Measurements from ENCODE around the gene C20orf204. TPM values are rescaled to one million over a fixed set of nuclear protein-coding genes. Genes with fewer than 3 reads are reported as not detected.

Gene C20orf204
- total RNA-seq, 3 donors from 2014 or later (not counting 1 experiment from before 2014, with no cell fraction given), result 4.3 to 5.5 (median 5.3) TPM

GRCh38 chr20:64047046-64047389, 11.0 kb downstream of the C20orf204 start:
- no peaks in the 10 kb centered on the region for H3K36me3 ChIP-seq (ENCODE audit: control insufficient read depth, insufficient read depth, low read length)
- no peak for TF ChIP-seq CTCF (IDR thresholded peaks at IDR 0.05)
- no peak overlapping the region for H3K27ac ChIP-seq (ENCODE audit: low read length)
- no peak for DNase-seq
- no peaks in the 10 kb centered on the region for H3K9me3 Mint-ChIP-seq
- H3K4me1 ChIP-seq (ENCODE audit: control insufficient read depth, insufficient read depth, low read length), result peaks cover 12% of the 10 kb centered on the region
- peaks cover 22% of the 10 kb centered on the region for H3K27me3 ChIP-seq (ENCODE audit: control insufficient read depth, insufficient read depth, low read length)
- H3K4me3 ChIP-seq (ENCODE audit: low read length), result no peak overlapping the region
- ATAC-seq, result no peak
- H3K27me3 Mint-ChIP-seq (ENCODE audit: low read depth in 2 of 2), result peaks cover 22 to 26% of the 10 kb centered on the region in 2 donors
- H3K9me3 ChIP-seq (ENCODE audit: control insufficient read depth, insufficient read depth, low read length), result no peaks in the 10 kb centered on the region
- no peak overlapping the region for H3K27ac Mint-ChIP-seq
- 91% methylated on average over 8 of the region's 8 CpGs for WGBS (ENCODE audit: insufficient coverage)
- intact Hi-C loops (cut with micrococcal nuclease), result no loop called here
- H3K36me3 Mint-ChIP-seq, result no peaks in the 10 kb centered on the region
- no peak overlapping the region for H3K4me3 Mint-ChIP-seq
- H3K4me1 Mint-ChIP-seq, result peaks cover 0 to 3% of the 10 kb centered on the region in 2 donors

GRCh38 chr20:64047968-64048401, 12.0 kb downstream of the C20orf204 start:
- no peaks in the 10 kb centered on the region for H3K9me3 ChIP-seq (ENCODE audit: control insufficient read depth, insufficient read depth, low read length)
- no peak overlapping the region for H3K4me3 ChIP-seq (ENCODE audit: low read length)
- no peak for TF ChIP-seq CTCF (IDR thresholded peaks at IDR 0.05)
- peaks cover 22 to 26% of the 10 kb centered on the region in 2 donors for H3K27me3 Mint-ChIP-seq (ENCODE audit: low read depth in 2 of 2)
- no peak overlapping the region for H3K27ac ChIP-seq (ENCODE audit: low read length)
- DNase-seq (peak in 1 of 2 donors; percentile 27), ATAC-seq (no peak)
- H3K36me3 Mint-ChIP-seq, result no peaks in the 10 kb centered on the region
- H3K4me1 ChIP-seq (ENCODE audit: control insufficient read depth, insufficient read depth, low read length), result peaks cover 7% of the 10 kb centered on the region
- intact Hi-C loops (cut with micrococcal nuclease), result no loop called here
- no peaks in the 10 kb centered on the region for H3K4me1 Mint-ChIP-seq
- H3K4me3 Mint-ChIP-seq, result no peak overlapping the region
- peaks cover 27% of the 10 kb centered on the region for H3K27me3 ChIP-seq (ENCODE audit: control insufficient read depth, insufficient read depth, low read length)
- H3K36me3 ChIP-seq (ENCODE audit: control insufficient read depth, insufficient read depth, low read length), result no peaks in the 10 kb centered on the region
- WGBS (ENCODE audit: insufficient coverage), result 57% methylated on average over 49 of the region's 49 CpGs
- H3K9me3 Mint-ChIP-seq, result no peaks in the 10 kb centered on the region
- H3K27ac Mint-ChIP-seq, result no peak overlapping the region

GRCh38 chr20:64048402-64049044, 12.5 kb downstream of the C20orf204 start:
- peak in 1 of 3 donors; percentile 13 for ATAC-seq
- no peaks in the 10 kb centered on the region for H3K9me3 ChIP-seq (ENCODE audit: control insufficient read depth, insufficient read depth, low read length)
- Mint-ChIP-seq H3K36me3 (no peaks in the 10 kb centered on the region), H3K4me1 (peaks cover 0 to under 1% of the 10 kb centered on the region in 2 donors), H3K9me3 (no peaks in the 10 kb centered on the region), H3K27me3 (ENCODE audit: low read depth in 2 of 2) (peaks cover 22 to 31% of the 10 kb centered on the region in 2 donors), H3K4me3 (no peak overlapping the region), H3K27ac (no peak overlapping the region)
- no peak overlapping the region for H3K27ac ChIP-seq (ENCODE audit: low read length)
- H3K36me3 ChIP-seq (ENCODE audit: control insufficient read depth, insufficient read depth, low read length), result no peaks in the 10 kb centered on the region
- intact Hi-C loops (cut with micrococcal nuclease), result no loop called here
- peaks cover 27% of the 10 kb centered on the region for H3K27me3 ChIP-seq (ENCODE audit: control insufficient read depth, insufficient read depth, low read length)
- peak in 1 of 2 donors; percentile 29 for DNase-seq
- H3K4me1 ChIP-seq (ENCODE audit: control insufficient read depth, insufficient read depth, low read length), result peaks cover 7% of the 10 kb centered on the region
- no peak overlapping the region for H3K4me3 ChIP-seq (ENCODE audit: low read length)
- 31% methylated on average over 101 of the region's 101 CpGs for WGBS (ENCODE audit: insufficient coverage)
- TF ChIP-seq CTCF (IDR thresholded peaks at IDR 0.05), result no peak
